ENCODE measurements around the gene F5. TPM values are rescaled to one million over a fixed set of nuclear protein-coding genes. Genes with fewer than 3 reads are reported as not detected.

Gene F5
- total RNA-seq, 5 donors from 2014 or later (not counting 1 experiment from before 2014, with no cell fraction given), result 4.2 to 9.7 (median 8.5) TPM

- H3K36me3 ChIP-seq (ENCODE audit: control insufficient read depth in 2 of 2, extremely low read depth in 1 of 2, insufficient read depth in 1 of 2, low read length in 1 of 2), result no peaks in the 10 kb centered on the region
- H3K4me1 Mint-ChIP-seq, result peaks cover 33 to 49% (median 39%) of the 10 kb centered on the region in 3 donors
Measured at GRCh38 chr1:169484101-169484500, 102.2 kb downstream of the F5 start.

GRCh38 chr1:169483500-169483966 lies 102.7 kb downstream of the F5 start:
- H3K27ac ChIP-seq (ENCODE audit: low read length), result no peak overlapping the region
- Mint-ChIP-seq H3K4me1 (peaks cover 33 to 49% (median 39%) of the 10 kb centered on the region in 3 donors), H3K36me3 (no peaks in the 10 kb centered on the region), H3K4me3 (peak overlapping the region in 1 of 3 donors; percentile 92), H3K9me3 (no peaks in the 10 kb centered on the region), H3K27ac (no peak overlapping the region), H3K27me3 (peaks cover 0 to 3% of the 10 kb centered on the region in 2 donors)
- CTCF ChIA-PET, result no interaction called here
- H3K4me3 ChIP-seq (ENCODE audit: control insufficient read depth in 1 of 2, extremely low read depth in 1 of 2, low read length in 1 of 2), result no peak overlapping the region
- no peaks in the 10 kb centered on the region for H3K27me3 ChIP-seq (replicated peaks in 1 of 2; ENCODE audit: control insufficient read depth in 2 of 2, extremely low read depth in 1 of 2, insufficient read depth in 2 of 2, low read length in 1 of 2)
- no peak for DNase-seq
- POLR2A ChIA-PET, result interaction anchor here (0.5 kb wide), 2 partner anchors 121 to 206 kb away, joined by 3 read pairs; no protein-coding TSS in a partner anchor
- H3K36me3 ChIP-seq (ENCODE audit: control insufficient read depth in 2 of 2, extremely low read depth in 1 of 2, insufficient read depth in 1 of 2, low read length in 1 of 2), result no peaks in the 10 kb centered on the region
- no peaks in the 10 kb centered on the region for H3K9me3 ChIP-seq
- peaks cover 7 to 11% of the 10 kb centered on the region in 2 experiments for H3K4me1 ChIP-seq (ENCODE audit: control insufficient read depth in 1 of 2, extremely low read depth in 1 of 2, insufficient read depth in 2 of 2, low read length in 2 of 2)
- no peak for ATAC-seq (replicated peaks in 1 of 4)
- WGBS (ENCODE audit: insufficient coverage), result 100% methylated on average over 4 of the region's 5 CpGs

More at GRCh38 chr1:169484101-169484500, 102.2 kb downstream of the F5 start:
- no peak for ATAC-seq (replicated peaks in 1 of 4)
- Mint-ChIP-seq H3K9me3 (no peaks in the 10 kb centered on the region), H3K4me3 (peak overlapping the region; percentile 18 to 92 (median 37)), H3K27me3 (peaks cover 0 to 3% of the 10 kb centered on the region in 2 donors), H3K36me3 (no peaks in the 10 kb centered on the region), H3K27ac (no peak overlapping the region)
- no peak for DNase-seq
- ChIA-PET POLR2A (no interaction called here), CTCF (no interaction called here)
- H3K9me3 ChIP-seq, result no peaks in the 10 kb centered on the region
- WGBS (ENCODE audit: insufficient coverage), result 100% methylated on average over 1 of the region's 4 CpGs
- H3K27ac ChIP-seq (ENCODE audit: low read length), result no peak overlapping the region
- H3K4me1 ChIP-seq (ENCODE audit: control insufficient read depth in 1 of 2, extremely low read depth in 1 of 2, insufficient read depth in 2 of 2, low read length in 2 of 2), result peaks cover 7 to 11% of the 10 kb centered on the region in 2 experiments
- H3K27me3 ChIP-seq (replicated peaks in 1 of 2; ENCODE audit: control insufficient read depth in 2 of 2, extremely low read depth in 1 of 2, insufficient read depth in 2 of 2, low read length in 1 of 2), result no peaks in the 10 kb centered on the region
- H3K4me3 ChIP-seq (ENCODE audit: control insufficient read depth in 1 of 2, extremely low read depth in 1 of 2, low read length in 1 of 2), result no peak overlapping the region

GRCh38 chr1:169479363-169480066 lies 106.8 kb downstream of the F5 start:
- Mint-ChIP-seq H3K27me3 (no peaks in the 10 kb centered on the region), H3K4me3 (no peak overlapping the region), H3K4me1 (peaks cover 15 to 24% (median 21%) of the 10 kb centered on the region in 3 donors), H3K27ac (no peak overlapping the region), H3K9me3 (no peaks in the 10 kb centered on the region), H3K36me3 (peaks cover 10% of the 10 kb centered on the region)
- ATAC-seq (replicated peaks in 1 of 4), result no peak
- H3K4me3 ChIP-seq (ENCODE audit: control insufficient read depth in 1 of 2, extremely low read depth in 1 of 2, low read length in 1 of 2), result no peak overlapping the region
- no peaks in the 10 kb centered on the region for H3K36me3 ChIP-seq (ENCODE audit: control insufficient read depth in 2 of 2, extremely low read depth in 1 of 2, insufficient read depth in 1 of 2, low read length in 1 of 2)
- peaks cover 4 to 5% of the 10 kb centered on the region in 2 experiments for H3K4me1 ChIP-seq (ENCODE audit: control insufficient read depth in 1 of 2, extremely low read depth in 1 of 2, insufficient read depth in 2 of 2, low read length in 2 of 2)
- WGBS (ENCODE audit: insufficient coverage), result no CpG with 5 or more reads among the region's 1 CpG
- no peaks in the 10 kb centered on the region for H3K27me3 ChIP-seq (replicated peaks in 1 of 2; ENCODE audit: control insufficient read depth in 2 of 2, extremely low read depth in 1 of 2, insufficient read depth in 2 of 2, low read length in 1 of 2)
- H3K27ac ChIP-seq (ENCODE audit: low read length), result no peak overlapping the region
- H3K9me3 ChIP-seq, result no peaks in the 10 kb centered on the region
- POLR2A ChIA-PET, result interaction anchor here in 1 of 2 donors (0.8 kb wide), 1 partner anchor 14 kb away, joined by 4 read pairs; no protein-coding TSS in a partner anchor
- DNase-seq, result no peak
- CTCF ChIA-PET, result interaction anchor here in 1 of 2 donors (0.6 to 0.7 kb wide), 2 partner anchors 10 to 1321 kb away, joined by 3 to 9 read pairs; no protein-coding TSS in a partner anchor

- DNase-seq (no peak), ATAC-seq (replicated peaks in 1 of 4) (no peak)
- Histone ChIP-seq H3K27ac (ENCODE audit: low read length) (no peak overlapping the region), H3K9me3 (no peaks in the 10 kb centered on the region), H3K36me3 (ENCODE audit: control insufficient read depth in 2 of 2, extremely low read depth in 1 of 2, insufficient read depth in 1 of 2, low read length in 1 of 2) (no peaks in the 10 kb centered on the region), H3K4me1 (ENCODE audit: control insufficient read depth in 1 of 2, extremely low read depth in 1 of 2, insufficient read depth in 2 of 2, low read length in 2 of 2) (no peaks in the 10 kb centered on the region), H3K27me3 (replicated peaks in 1 of 2; ENCODE audit: control insufficient read depth in 2 of 2, extremely low read depth in 1 of 2, insufficient read depth in 2 of 2, low read length in 1 of 2) (no peaks in the 10 kb centered on the region), H3K4me3 (ENCODE audit: control insufficient read depth in 1 of 2, extremely low read depth in 1 of 2, low read length in 1 of 2) (no peak overlapping the region)
- no peak overlapping the region for H3K27ac Mint-ChIP-seq
- ChIA-PET POLR2A (interaction anchor here in 1 of 2 donors (0.7 kb wide), 1 partner anchor 675 kb away, joined by 3 read pairs; no protein-coding TSS in a partner anchor), CTCF (interaction anchor here in 1 of 2 donors (0.6 to 0.7 kb wide), 3 partner anchors 15 to 1057 kb away, joined by 3 to 5 read pairs (median 3); no protein-coding TSS in a partner anchor)
- peaks cover 2 to 10% (median 8%) of the 10 kb centered on the region in 3 donors for H3K4me1 Mint-ChIP-seq
- H3K36me3 Mint-ChIP-seq, result peaks cover 10% of the 10 kb centered on the region
- H3K27me3 Mint-ChIP-seq, result no peaks in the 10 kb centered on the region
- H3K4me3 Mint-ChIP-seq, result no peak overlapping the region
- no peaks in the 10 kb centered on the region for H3K9me3 Mint-ChIP-seq
- no CpG with 5 or more reads among the region's 5 CpGs for WGBS (ENCODE audit: insufficient coverage)
Measured at GRCh38 chr1:169478094-169478672, 108.1 kb downstream of the F5 start.

GRCh38 chr1:169475806-169476387 lies 110.4 kb downstream of the F5 start:
- Histone ChIP-seq H3K4me3 (ENCODE audit: control insufficient read depth in 1 of 2, extremely low read depth in 1 of 2, low read length in 1 of 2) (no peak overlapping the region), H3K27ac (ENCODE audit: low read length) (no peak overlapping the region), H3K4me1 (ENCODE audit: control insufficient read depth in 1 of 2, extremely low read depth in 1 of 2, insufficient read depth in 2 of 2, low read length in 2 of 2) (no peaks in the 10 kb centered on the region), H3K36me3 (ENCODE audit: control insufficient read depth in 2 of 2, extremely low read depth in 1 of 2, insufficient read depth in 1 of 2, low read length in 1 of 2) (no peaks in the 10 kb centered on the region), H3K27me3 (replicated peaks in 1 of 2; ENCODE audit: control insufficient read depth in 2 of 2, extremely low read depth in 1 of 2, insufficient read depth in 2 of 2, low read length in 1 of 2) (no peaks in the 10 kb centered on the region), H3K9me3 (no peaks in the 10 kb centered on the region)
- no peaks in the 10 kb centered on the region for H3K27me3 Mint-ChIP-seq
- no peak overlapping the region for H3K4me3 Mint-ChIP-seq
- H3K27ac Mint-ChIP-seq, result no peak overlapping the region
- no peak for ATAC-seq (replicated peaks in 1 of 4)
- H3K4me1 Mint-ChIP-seq, result peaks cover 0 to 6% (median 0%) of the 10 kb centered on the region in 3 donors
- no peak for DNase-seq
- WGBS (ENCODE audit: insufficient coverage), result 100% methylated on average over 2 of the region's 3 CpGs
- peaks cover 10% of the 10 kb centered on the region for H3K36me3 Mint-ChIP-seq
- ChIA-PET POLR2A (no interaction called here), CTCF (interaction anchor here in 1 of 2 donors (0.7 kb wide), 1 partner anchor 48 kb away, joined by 3 read pairs; no protein-coding TSS in a partner anchor)
- H3K9me3 Mint-ChIP-seq, result no peaks in the 10 kb centered on the region

GRCh38 chr1:169474302-169474995 lies 111.8 kb downstream of the F5 start:
- H3K9me3 Mint-ChIP-seq, result no peaks in the 10 kb centered on the region
- no CpG with 5 or more reads among the region's 1 CpG for WGBS (ENCODE audit: insufficient coverage)
- ATAC-seq (replicated peaks in 1 of 4), result no peak
- Histone ChIP-seq H3K4me1 (ENCODE audit: control insufficient read depth in 1 of 2, extremely low read depth in 1 of 2, insufficient read depth in 2 of 2, low read length in 2 of 2) (no peaks in the 10 kb centered on the region), H3K27ac (ENCODE audit: low read length) (no peak overlapping the region), H3K9me3 (no peaks in the 10 kb centered on the region), H3K4me3 (ENCODE audit: control insufficient read depth in 1 of 2, extremely low read depth in 1 of 2, low read length in 1 of 2) (no peak overlapping the region), H3K27me3 (replicated peaks in 1 of 2; ENCODE audit: control insufficient read depth in 2 of 2, extremely low read depth in 1 of 2, insufficient read depth in 2 of 2, low read length in 1 of 2) (no peaks in the 10 kb centered on the region), H3K36me3 (ENCODE audit: control insufficient read depth in 2 of 2, extremely low read depth in 1 of 2, insufficient read depth in 1 of 2, low read length in 1 of 2) (no peaks in the 10 kb centered on the region)
- H3K27ac Mint-ChIP-seq, result no peak overlapping the region
- CTCF ChIA-PET, result no interaction called here
- POLR2A ChIA-PET, result no interaction called here
- no peaks in the 10 kb centered on the region for H3K4me1 Mint-ChIP-seq
- no peak overlapping the region for H3K4me3 Mint-ChIP-seq
- no peaks in the 10 kb centered on the region for H3K27me3 Mint-ChIP-seq
- H3K36me3 Mint-ChIP-seq, result peaks cover 10% of the 10 kb centered on the region
- no peak for DNase-seq
